ENCODE data around the gene TMEM30B.
A peak's percentile ranks its signal among the peaks of the same experiment; 100 is the strongest.

The TMEM30B gene

DNA sequence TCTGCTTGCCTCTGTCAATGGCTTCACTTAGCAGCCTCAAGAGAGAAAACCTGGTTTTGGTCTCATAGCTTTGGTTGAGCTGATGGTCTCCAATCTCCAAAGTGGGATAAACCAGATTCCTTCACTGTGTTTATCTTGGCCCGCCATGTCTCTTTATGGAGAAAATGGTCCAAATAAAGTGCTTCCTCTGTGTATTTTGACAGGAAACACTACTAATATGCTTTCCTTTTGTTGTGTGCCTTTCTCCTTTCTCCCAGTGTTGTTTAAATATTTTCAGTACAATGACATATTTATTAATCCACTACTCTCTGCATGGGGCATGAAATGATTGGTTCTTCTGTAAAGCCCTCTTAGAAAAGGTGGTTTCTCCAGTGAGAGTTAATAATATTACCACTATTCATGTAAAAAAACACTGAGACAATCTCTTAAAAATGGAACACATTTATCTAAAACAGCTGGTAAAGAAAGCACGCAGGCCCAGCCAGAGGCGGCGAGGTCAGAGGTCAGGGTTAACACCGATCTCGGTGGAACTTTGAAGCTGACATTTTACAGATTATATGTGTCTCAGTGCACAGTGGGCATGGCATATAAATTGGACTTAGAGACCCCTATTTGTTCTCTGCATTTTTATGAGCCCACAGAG, 24.2 kb downstream of the TMEM30B start:
- Histone ChIP-seq H3K4me3 (no peak overlapping the region), H4K20me1 (no peaks in the 10 kb centered on the region), H3K27me3 (no peaks in the 10 kb centered on the region), H3K4me1 (peaks cover 20 to 29% (median 24%) of the 10 kb centered on the region in 10 experiments), H3K9me3 (replicated peaks in 1 of 11) (no peaks in the 10 kb centered on the region), H3K36me3 (no peaks in the 10 kb centered on the region), H3K27ac (no peak overlapping the region), H3K4me2 (no peak overlapping the region), H3K9ac (no peak overlapping the region)
- no peak for TF ChIP-seq Cebpa-rat (IDR thresholded peaks at IDR 0.05)

DNA sequence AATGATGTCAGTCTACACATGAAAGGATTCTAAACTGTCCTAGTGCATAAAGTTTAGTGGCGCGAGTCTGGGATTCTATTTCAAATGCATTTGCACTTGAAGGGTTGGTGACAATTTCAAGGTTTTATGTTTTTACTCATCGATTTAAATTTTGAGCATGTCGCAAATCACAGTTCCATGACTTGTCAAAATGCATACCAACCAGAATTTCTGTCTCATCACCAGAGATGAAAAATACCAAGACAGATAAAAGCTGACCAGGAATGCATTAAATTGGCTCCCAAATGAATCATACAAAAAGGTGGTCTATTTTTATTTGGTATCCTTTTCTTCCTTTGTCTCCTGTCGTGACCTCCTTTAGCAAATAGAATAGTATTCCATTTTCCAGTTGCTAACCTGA, 25.2 kb downstream of the TMEM30B start:
- H3K27ac ChIP-seq: no peak overlapping the region
- H3K4me3 ChIP-seq: no peak overlapping the region

DNA sequence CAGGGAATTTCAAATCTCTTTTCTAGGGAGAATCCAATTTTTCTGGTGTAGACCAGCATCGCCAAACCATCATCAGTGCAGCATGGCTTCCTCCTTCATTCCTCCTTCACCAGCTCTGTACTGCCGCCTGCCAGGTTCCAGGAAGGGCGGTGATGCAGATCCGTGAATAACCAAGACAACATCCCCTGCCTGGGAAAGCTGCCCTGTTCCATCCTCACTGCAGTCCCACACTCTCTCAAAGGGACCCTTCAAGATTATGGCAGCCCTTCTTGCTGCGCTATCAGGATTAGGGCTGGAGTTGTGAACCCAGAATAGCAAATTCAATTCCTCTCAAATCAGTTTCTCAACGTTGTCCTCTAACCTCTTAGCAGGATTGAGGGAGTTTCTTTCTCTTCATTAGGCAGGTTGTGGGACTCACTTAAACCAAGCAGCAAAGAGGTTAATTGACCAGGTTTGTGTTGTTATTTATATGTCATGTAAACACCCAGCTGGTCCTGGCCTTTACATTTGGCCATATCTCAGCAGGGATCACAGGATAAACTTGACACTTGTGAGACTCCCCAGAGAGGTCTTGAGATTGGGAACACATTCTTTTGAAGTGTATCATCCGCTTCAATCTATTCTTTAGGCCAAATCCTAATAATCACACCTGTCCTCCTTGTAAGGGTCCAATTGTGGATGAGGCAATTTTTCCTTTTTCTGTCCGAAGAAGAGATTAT, 26.2 kb downstream of the TMEM30B start:
- H3K4me1 ChIP-seq: peaks cover 20 to 29% (median 24%) of the 10 kb centered on the region in 10 experiments
- H4K20me1 ChIP-seq: no peaks in the 10 kb centered on the region
- TF ChIP-seq Cebpa-rat (IDR thresholded peaks at IDR 0.05): no peak
- no peak overlapping the region for H3K9ac ChIP-seq
- no peaks in the 10 kb centered on the region for H3K36me3 ChIP-seq
- peak overlapping the region in 9 of 11 experiments; percentile 47 to 71 (median 60); a peak in 14 of 22 replicates for H3K4me2 ChIP-seq
- H3K9me3 ChIP-seq (replicated peaks in 1 of 11): no peaks in the 10 kb centered on the region
- peak overlapping the region in 1 of 11 experiments; percentile 61; a peak in 3 of 22 replicates for H3K27ac ChIP-seq
- no peaks in the 10 kb centered on the region for H3K27me3 ChIP-seq
- no peak overlapping the region for H3K4me3 ChIP-seq

More for the DNA sequence above, 25.2 kb downstream of the TMEM30B start:
- TF ChIP-seq Cebpa-rat (IDR thresholded peaks at IDR 0.05): no peak
- Histone ChIP-seq H3K27me3 (no peaks in the 10 kb centered on the region), H3K9ac (no peak overlapping the region), H3K9me3 (replicated peaks in 1 of 11) (no peaks in the 10 kb centered on the region), H4K20me1 (no peaks in the 10 kb centered on the region), H3K4me1 (peaks cover 20 to 29% (median 24%) of the 10 kb centered on the region in 10 experiments), H3K4me2 (no peak overlapping the region), H3K36me3 (no peaks in the 10 kb centered on the region)

DNA sequence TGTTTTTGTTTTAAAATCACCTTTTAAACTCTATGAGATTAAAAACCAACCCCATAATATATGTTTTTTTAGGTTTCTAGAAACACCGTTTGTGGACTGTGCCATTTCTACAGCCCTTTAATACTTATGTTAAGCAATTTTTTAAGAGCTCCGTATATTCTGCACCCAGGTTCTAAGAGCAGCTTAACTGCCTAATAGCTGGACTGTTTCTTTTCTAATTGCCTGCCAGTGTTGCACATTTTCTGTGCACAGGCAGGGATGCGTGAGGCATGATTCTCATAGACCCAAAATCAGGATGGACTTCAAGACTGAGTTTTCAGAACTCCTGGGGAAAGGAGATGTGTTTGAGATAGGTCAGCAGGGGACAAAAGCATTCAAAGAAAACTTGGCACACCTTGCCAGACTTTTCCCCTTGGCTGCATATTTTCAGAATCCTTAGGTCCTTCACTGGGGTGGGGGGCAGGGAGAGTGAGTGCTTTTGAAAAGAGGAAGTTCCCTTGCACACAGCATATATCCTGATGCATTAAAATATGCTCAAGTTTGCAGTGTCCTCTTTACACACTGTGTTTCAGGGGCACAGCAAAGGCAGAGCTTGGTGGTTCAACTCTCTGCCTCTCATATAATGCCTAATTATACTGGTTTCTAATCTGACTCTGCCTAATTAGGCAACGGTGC, 27.9 kb downstream of the TMEM30B start:
- Histone ChIP-seq H3K36me3 (no peaks in the 10 kb centered on the region), H3K4me3 (no peak overlapping the region), H4K20me1 (no peaks in the 10 kb centered on the region), H3K27ac (peak overlapping the region in 3 of 11 experiments; percentile 10 to 34 (median 30); a peak in 4 of 22 replicates), H3K4me1 (peaks cover 20 to 29% (median 24%) of the 10 kb centered on the region in 10 experiments), H3K4me2 (peak overlapping the region; percentile 38 to 76 (median 67)), H3K9me3 (replicated peaks in 1 of 11) (no peaks in the 10 kb centered on the region), H3K9ac (peak overlapping the region in 4 of 11 experiments; percentile 15 to 27 (median 18); a peak in 5 of 22 replicates), H3K27me3 (no peaks in the 10 kb centered on the region)
- no peak for TF ChIP-seq Cebpa-rat (IDR thresholded peaks at IDR 0.05)

DNA sequence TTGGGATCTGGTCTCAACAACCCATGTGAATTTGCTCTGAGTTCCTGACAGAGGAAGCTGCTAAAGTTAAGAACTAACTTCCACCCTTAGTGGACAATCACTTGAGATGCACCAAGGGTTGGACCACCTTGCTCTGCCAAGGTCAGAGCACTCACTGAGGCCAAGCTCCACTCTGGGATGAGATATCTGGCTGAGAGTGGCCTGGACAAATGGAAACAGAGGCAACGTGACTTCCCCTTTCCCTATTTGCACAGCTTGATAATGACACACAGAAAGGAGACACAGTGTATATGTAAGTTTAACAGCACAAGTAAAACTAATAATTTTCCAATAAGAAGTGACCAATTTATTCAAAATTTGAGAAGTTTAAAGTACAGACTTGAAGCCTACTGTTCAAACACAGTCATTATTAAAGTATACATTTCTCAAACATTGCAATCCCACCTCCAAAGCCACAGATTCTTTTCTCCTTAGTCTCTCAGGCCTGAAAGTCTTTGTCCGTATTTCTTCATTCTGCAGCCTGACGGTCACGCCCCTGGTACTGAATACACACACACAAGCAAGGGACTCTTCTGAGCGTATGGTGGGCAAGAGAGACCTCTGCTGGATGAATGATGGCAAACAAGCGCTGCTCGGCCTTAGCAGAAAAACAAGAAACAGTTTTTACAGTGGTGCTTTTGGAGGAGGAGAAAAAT, 28.6 kb downstream of the TMEM30B start:
- H3K4me1 ChIP-seq: peaks cover 20 to 29% (median 24%) of the 10 kb centered on the region in 10 experiments
- H4K20me1 ChIP-seq: no peaks in the 10 kb centered on the region
- peak overlapping the region in 10 of 11 experiments; percentile 38 to 76 (median 66); a peak in 16 of 22 replicates for H3K4me2 ChIP-seq
- H3K9ac ChIP-seq: peak overlapping the region in 1 of 11 experiments; percentile 15; a peak in 2 of 22 replicates
- no peak for TF ChIP-seq Cebpa-rat (IDR thresholded peaks at IDR 0.05)
- no peaks in the 10 kb centered on the region for H3K9me3 ChIP-seq (replicated peaks in 1 of 11)
- H3K36me3 ChIP-seq: no peaks in the 10 kb centered on the region
- H3K4me3 ChIP-seq: no peak overlapping the region
- no peaks in the 10 kb centered on the region for H3K27me3 ChIP-seq
- no peak overlapping the region for H3K27ac ChIP-seq

DNA sequence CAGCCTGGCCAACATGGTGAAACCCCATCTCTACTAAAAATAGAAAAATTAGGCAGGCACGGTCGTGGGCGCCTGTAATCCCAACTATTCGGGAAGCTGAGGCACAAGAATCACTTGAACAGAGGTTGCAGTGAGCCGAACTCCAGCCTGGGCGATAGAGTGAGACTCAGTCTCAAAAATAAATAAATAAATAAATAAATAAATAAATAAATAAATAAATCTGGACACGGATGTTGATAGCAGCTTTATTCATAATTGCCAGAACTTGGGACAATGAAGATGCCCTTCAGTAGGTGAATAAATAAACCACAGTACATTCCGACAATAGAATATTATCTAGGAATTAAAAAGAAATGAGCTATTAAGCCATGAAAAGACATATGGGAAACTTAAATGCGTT, 31.1 kb downstream of the TMEM30B start:
- Histone ChIP-seq H3K9ac (no peak overlapping the region), H4K20me1 (no peaks in the 10 kb centered on the region), H3K27me3 (no peaks in the 10 kb centered on the region), H3K27ac (no peak overlapping the region), H3K4me1 (peaks cover 20 to 29% (median 24%) of the 10 kb centered on the region in 10 experiments), H3K9me3 (replicated peaks in 1 of 11) (no peaks in the 10 kb centered on the region), H3K36me3 (no peaks in the 10 kb centered on the region), H3K4me3 (no peak overlapping the region), H3K4me2 (no peak overlapping the region)
- TF ChIP-seq Cebpa-rat (IDR thresholded peaks at IDR 0.05): no peak

DNA sequence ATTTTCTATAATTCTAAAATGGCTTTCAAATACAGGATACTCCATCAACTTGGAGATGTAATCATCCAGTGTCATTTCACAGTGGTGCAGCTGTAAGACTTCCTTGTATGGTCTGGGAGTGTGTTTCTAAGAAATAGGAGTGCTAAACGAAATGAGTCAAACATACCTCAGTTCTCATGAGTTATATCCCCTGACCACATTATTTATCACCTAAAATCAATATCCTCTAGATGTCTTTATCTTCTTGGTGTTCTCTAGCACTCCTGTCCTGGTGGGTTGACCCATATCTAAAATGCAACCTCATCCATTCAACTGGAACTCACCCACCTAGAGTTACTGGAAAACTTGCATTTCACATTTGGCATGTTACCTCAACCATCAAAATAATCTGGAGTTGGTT, 33.2 kb downstream of the TMEM30B start:
- no peak overlapping the region for H3K4me2 ChIP-seq
- no peak for TF ChIP-seq Cebpa-rat (IDR thresholded peaks at IDR 0.05)
- H4K20me1 ChIP-seq: no peaks in the 10 kb centered on the region
- H3K36me3 ChIP-seq: no peaks in the 10 kb centered on the region
- H3K4me3 ChIP-seq: no peak overlapping the region
- peaks cover under 1 to 11% (median 5%) of the 10 kb centered on the region in 10 experiments; a peak in 19 of 20 replicates for H3K4me1 ChIP-seq
- H3K9ac ChIP-seq: no peak overlapping the region
- no peaks in the 10 kb centered on the region for H3K27me3 ChIP-seq
- no peaks in the 10 kb centered on the region for H3K9me3 ChIP-seq (replicated peaks in 1 of 11)
- H3K27ac ChIP-seq: no peak overlapping the region

DNA sequence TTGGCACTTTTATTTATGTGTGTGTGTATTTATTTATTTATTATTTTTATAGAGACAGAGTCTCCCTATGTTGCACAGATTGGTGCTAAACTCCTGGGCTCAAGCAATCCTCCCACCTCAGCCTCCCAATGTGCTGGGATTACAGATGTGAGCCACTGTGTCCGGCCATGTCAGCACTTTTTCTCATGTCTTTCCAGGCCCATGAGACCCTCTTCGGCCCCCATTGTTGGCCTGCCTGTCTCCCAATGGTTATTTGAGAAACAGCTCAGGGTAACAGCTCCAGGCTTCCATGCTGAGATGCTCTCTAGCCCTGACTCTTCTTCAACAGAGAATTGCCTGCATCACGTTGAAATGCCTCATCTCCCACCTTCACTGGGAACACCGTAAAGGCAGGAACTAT, 34.4 kb downstream of the TMEM30B start:
- Histone ChIP-seq H3K4me2 (no peak overlapping the region), H3K9ac (no peak overlapping the region), H3K9me3 (replicated peaks in 1 of 11) (peaks cover 5 to 9% (median 8%) of the 10 kb centered on the region in 11 experiments), H3K27me3 (no peaks in the 10 kb centered on the region), H3K4me1 (no peaks in the 10 kb centered on the region), H4K20me1 (no peaks in the 10 kb centered on the region), H3K27ac (no peak overlapping the region), H3K36me3 (no peaks in the 10 kb centered on the region), H3K4me3 (no peak overlapping the region)
- TF ChIP-seq Cebpa-rat (IDR thresholded peaks at IDR 0.05): no peak

DNA sequence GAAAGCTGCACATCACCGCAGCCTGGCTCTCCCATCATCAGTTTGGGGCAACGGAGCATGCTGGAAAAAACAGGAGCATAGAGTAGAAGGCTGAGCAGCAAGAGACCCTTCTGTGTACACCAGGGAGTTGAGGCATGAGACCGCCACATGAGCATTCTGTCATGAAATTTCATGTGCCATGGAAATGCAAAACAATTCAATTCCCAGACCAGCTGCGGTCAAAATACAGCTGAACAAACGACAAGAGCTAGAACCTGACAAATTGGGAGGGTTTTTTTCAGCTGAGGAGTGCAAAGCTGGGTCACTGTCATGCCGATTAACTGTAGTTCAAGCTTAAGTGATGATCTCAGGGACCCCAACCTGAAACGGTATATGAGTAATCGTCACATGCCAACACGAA, 37.1 kb downstream of the TMEM30B start:
- Histone ChIP-seq H3K4me2 (no peak overlapping the region), H3K9me3 (replicated peaks in 1 of 11) (peaks cover 29 to 36% (median 35%) of the 10 kb centered on the region in 11 experiments), H3K4me3 (no peak overlapping the region), H3K9ac (no peak overlapping the region), H3K4me1 (peaks cover 0 to 5% (median 0%) of the 10 kb centered on the region in 10 experiments; a peak in 1 of 20 replicates), H3K27ac (no peak overlapping the region), H4K20me1 (no peaks in the 10 kb centered on the region), H3K27me3 (no peaks in the 10 kb centered on the region), H3K36me3 (peaks cover 0 to 3% (median 0%) of the 10 kb centered on the region in 11 experiments; a peak in 2 of 22 replicates)
- TF ChIP-seq Cebpa-rat (IDR thresholded peaks at IDR 0.05): no peak
